ENCODE data around the gene KDM8.

DNA sequence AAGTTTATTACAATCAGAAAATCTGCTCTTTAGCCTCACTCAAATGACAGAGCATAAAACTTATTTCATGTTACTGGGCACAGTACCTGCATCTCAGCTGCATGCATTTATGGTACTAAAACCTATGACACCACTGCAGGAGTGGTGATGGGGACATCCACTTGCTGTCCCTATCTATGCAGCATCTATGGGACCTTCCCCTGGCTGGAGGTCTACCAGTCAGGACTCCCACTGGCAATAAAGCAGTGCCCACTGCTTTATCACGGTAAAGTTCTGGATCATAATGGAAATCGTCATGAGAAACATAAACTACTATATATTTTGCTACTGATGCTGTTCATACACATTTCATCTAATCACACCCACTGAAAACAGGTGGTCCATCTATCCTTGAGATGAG, 39.1 kb downstream of the KDM8 start:
- TF ChIP-seq, protein P1, sequence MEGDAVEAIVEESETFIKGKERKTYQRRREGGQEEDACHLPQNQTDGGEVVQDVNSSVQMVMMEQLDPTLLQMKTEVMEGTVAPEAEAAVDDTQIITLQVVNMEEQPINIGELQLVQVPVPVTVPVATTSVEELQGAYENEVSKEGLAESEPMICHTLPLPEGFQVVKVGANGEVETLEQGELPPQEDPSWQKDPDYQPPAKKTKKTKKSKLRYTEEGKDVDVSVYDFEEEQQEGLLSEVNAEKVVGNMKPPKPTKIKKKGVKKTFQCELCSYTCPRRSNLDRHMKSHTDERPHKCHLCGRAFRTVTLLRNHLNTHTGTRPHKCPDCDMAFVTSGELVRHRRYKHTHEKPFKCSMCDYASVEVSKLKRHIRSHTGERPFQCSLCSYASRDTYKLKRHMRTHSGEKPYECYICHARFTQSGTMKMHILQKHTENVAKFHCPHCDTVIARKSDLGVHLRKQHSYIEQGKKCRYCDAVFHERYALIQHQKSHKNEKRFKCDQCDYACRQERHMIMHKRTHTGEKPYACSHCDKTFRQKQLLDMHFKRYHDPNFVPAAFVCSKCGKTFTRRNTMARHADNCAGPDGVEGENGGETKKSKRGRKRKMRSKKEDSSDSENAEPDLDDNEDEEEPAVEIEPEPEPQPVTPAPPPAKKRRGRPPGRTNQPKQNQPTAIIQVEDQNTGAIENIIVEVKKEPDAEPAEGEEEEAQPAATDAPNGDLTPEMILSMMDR (IDR thresholded peaks at IDR 0.05) = no peak
- TF ChIP-seq EP300 (IDR thresholded peaks at IDR 0.05) = no peak
- TF ChIP-seq POLR2A (IDR thresholded peaks at IDR 0.05; ENCODE audit: low read depth) = no peak
- TF ChIP-seq POLR2AphosphoS5 (IDR thresholded peaks at IDR 0.05) = no peak
